ENCODE results near the gene APPL2.

Gene APPL2

DNA sequence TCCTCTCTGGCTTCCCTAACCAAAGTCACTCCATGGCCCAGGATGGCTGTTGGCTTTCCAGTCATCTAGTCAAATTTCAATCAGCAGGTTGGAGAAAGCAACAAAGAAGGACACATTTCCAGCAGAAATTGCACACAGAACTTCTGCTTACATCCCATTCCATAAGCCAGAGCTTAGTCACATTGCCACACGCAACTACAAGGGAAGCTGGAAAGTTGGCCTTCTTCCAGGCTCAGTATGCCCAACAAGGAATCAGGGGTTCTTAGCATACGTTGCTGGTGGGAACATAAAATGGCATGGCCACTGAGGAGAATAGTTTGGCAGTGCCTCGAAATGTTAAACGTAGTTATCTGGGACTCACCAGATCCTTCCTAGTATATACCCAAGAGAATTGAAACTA lies 9.3 kb upstream of the APPL2 start:
- TF ChIP-seq OSR1 (CRISPR knock-in tag; IDR thresholded peaks at IDR 0.05): no peak
- TF ChIP-seq ZC3H10 (CRISPR knock-in tag; IDR thresholded peaks at IDR 0.05): no peak
- TF ChIP-seq ARNTL (CRISPR knock-in tag; IDR thresholded peaks at IDR 0.05; ENCODE audit: borderline replicate concordance, low read depth): no peak
- TF ChIP-seq ESRRG (CRISPR knock-in tag; IDR thresholded peaks at IDR 0.05): no peak

DNA sequence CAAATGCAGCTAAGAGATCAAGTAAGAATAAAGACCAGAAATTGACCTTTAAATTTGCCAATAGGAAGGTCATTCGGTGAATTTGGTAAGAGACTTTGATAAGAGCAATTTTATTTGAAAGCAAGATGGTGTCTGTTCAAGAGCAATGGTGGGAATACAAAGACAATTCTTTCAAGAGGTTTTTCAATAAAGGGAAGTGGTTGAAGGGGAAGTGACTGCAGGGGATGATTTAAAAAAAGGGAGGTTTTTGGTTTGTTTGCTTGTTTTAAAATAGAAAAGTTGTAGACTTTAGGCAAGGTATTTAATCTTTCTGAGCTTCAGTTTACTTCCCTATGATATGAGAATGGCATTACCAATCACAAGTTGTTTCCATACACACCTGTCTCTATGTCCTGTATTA lies 4.3 kb upstream of the APPL2 start:
- no peak for TF ChIP-seq PPARA (CRISPR knock-in tag; IDR thresholded peaks at IDR 0.05; ENCODE audit: borderline replicate concordance)
- no peak for ATAC-seq

More for the DNA sequence above, 9.3 kb upstream of the APPL2 start:
- ATAC-seq: no peak

DNA sequence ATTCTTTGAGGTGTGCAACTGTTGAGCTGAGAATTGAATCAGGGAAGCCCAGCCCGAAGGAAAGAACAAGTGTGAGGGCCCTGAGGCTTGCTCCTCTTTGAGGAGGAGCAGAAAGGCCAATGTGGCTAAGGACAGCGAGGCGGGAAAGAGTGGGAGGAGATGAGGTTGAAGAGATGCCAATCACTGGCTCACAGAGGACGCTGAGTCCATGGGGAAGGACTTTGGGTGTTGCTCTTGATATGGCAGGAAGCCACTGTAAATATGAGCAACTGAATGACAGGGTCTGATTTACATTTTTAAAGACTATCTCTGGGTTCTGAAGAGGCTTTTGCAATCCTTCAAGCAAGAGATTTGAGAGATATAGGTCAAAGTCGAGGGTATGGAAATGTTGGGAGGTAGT lies 3.3 kb upstream of the APPL2 start:
- no peak for TF ChIP-seq ZNF565 (CRISPR knock-in tag; conservative IDR thresholded peaks at IDR 0.05; ENCODE audit: low read depth)
- TF ChIP-seq ARNTL (CRISPR knock-in tag; IDR thresholded peaks at IDR 0.05; ENCODE audit: borderline replicate concordance, low read depth): no peak
- no peak for TF ChIP-seq RARB (CRISPR knock-in tag; IDR thresholded peaks at IDR 0.05)
- TF ChIP-seq PPARA (CRISPR knock-in tag; IDR thresholded peaks at IDR 0.05; ENCODE audit: borderline replicate concordance): no peak
- TF ChIP-seq, protein P1, sequence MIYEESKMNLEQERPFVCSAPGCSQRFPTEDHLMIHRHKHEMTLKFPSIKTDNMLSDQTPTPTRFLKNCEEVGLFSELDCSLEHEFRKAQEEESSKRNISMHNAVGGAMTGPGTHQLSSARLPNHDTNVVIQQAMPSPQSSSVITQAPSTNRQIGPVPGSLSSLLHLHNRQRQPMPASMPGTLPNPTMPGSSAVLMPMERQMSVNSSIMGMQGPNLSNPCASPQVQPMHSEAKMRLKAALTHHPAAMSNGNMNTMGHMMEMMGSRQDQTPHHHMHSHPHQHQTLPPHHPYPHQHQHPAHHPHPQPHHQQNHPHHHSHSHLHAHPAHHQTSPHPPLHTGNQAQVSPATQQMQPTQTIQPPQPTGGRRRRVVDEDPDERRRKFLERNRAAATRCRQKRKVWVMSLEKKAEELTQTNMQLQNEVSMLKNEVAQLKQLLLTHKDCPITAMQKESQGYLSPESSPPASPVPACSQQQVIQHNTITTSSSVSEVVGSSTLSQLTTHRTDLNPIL (CRISPR knock-in tag; IDR thresholded peaks at IDR 0.05; ENCODE audit: low read depth): no peak
- no peak for TF ChIP-seq ISL1 (CRISPR knock-in tag; IDR thresholded peaks at IDR 0.05)
- TF ChIP-seq ZNF70 (CRISPR knock-in tag; IDR thresholded peaks at IDR 0.05): no peak
- TF ChIP-seq BACH2 (CRISPR knock-in tag; IDR thresholded peaks at IDR 0.05; ENCODE audit: borderline replicate concordance): no peak
- TF ChIP-seq TCF4 (CRISPR knock-in tag; IDR thresholded peaks at IDR 0.05; ENCODE audit: borderline replicate concordance): no peak
- TF ChIP-seq, protein P2, sequence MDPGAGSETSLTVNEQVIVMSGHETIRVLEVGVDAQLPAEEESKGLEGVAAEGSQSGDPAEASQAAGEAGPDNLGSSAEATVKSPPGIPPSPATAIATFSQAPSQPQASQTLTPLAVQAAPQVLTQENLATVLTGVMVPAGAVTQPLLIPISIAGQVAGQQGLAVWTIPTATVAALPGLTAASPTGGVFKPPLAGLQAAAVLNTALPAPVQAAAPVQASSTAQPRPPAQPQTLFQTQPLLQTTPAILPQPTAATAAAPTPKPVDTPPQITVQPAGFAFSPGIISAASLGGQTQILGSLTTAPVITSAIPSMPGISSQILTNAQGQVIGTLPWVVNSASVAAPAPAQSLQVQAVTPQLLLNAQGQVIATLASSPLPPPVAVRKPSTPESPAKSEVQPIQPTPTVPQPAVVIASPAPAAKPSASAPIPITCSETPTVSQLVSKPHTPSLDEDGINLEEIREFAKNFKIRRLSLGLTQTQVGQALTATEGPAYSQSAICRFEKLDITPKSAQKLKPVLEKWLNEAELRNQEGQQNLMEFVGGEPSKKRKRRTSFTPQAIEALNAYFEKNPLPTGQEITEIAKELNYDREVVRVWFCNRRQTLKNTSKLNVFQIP (CRISPR knock-in tag; IDR thresholded peaks at IDR 0.05; ENCODE audit: borderline replicate concordance, low read depth): no peak
- no peak for TF ChIP-seq CSDC2 (CRISPR knock-in tag; IDR thresholded peaks at IDR 0.05)
- no peak for TF ChIP-seq ZFP3 (CRISPR knock-in tag; IDR thresholded peaks at IDR 0.05)
- no peak for ATAC-seq

DNA sequence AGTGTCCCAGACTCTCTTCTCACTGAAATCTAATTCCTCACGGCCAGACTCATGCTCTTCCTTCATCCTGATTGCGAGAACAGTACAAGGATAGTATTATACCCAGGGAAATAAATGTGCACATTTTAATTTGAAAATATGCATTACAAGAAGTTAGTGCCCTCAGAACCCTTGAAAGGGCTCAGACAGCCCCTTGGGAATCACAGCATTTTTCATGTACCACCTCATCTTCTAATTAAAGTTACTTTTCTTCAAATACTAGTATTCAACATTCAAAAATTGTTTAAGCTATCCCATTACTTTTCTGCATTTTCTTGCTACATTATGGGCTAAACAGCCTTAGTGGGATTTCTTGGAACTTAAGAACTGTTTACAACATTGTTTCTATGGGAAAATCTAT lies 1.7 kb upstream of the APPL2 start:
- TF ChIP-seq ESRRG (CRISPR knock-in tag; IDR thresholded peaks at IDR 0.05): no peak
- TF ChIP-seq, protein P1 (CRISPR knock-in tag; IDR thresholded peaks at IDR 0.05; ENCODE audit: low read depth): no peak
- TF ChIP-seq TCF4 (CRISPR knock-in tag; IDR thresholded peaks at IDR 0.05; ENCODE audit: borderline replicate concordance): no peak
- no peak for TF ChIP-seq ISL1 (CRISPR knock-in tag; IDR thresholded peaks at IDR 0.05)
- no peak for TF ChIP-seq ZNF565 (CRISPR knock-in tag; conservative IDR thresholded peaks at IDR 0.05; ENCODE audit: low read depth)
- no peak for TF ChIP-seq PPARA (CRISPR knock-in tag; IDR thresholded peaks at IDR 0.05; ENCODE audit: borderline replicate concordance)
- TF ChIP-seq ZC3H10 (CRISPR knock-in tag; IDR thresholded peaks at IDR 0.05): no peak
- no peak for TF ChIP-seq SNAI2 (CRISPR knock-in tag; IDR thresholded peaks at IDR 0.05)
- TF ChIP-seq, protein P3, sequence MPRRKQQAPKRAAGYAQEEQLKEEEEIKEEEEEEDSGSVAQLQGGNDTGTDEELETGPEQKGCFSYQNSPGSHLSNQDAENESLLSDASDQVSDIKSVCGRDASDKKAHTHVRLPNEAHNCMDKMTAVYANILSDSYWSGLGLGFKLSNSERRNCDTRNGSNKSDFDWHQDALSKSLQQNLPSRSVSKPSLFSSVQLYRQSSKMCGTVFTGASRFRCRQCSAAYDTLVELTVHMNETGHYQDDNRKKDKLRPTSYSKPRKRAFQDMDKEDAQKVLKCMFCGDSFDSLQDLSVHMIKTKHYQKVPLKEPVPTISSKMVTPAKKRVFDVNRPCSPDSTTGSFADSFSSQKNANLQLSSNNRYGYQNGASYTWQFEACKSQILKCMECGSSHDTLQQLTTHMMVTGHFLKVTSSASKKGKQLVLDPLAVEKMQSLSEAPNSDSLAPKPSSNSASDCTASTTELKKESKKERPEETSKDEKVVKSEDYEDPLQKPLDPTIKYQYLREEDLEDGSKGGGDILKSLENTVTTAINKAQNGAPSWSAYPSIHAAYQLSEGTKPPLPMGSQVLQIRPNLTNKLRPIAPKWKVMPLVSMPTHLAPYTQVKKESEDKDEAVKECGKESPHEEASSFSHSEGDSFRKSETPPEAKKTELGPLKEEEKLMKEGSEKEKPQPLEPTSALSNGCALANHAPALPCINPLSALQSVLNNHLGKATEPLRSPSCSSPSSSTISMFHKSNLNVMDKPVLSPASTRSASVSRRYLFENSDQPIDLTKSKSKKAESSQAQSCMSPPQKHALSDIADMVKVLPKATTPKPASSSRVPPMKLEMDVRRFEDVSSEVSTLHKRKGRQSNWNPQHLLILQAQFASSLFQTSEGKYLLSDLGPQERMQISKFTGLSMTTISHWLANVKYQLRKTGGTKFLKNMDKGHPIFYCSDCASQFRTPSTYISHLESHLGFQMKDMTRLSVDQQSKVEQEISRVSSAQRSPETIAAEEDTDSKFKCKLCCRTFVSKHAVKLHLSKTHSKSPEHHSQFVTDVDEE (CRISPR knock-in tag; IDR thresholded peaks at IDR 0.05): no peak
- no peak for TF ChIP-seq ZFP30 (CRISPR knock-in tag; IDR thresholded peaks at IDR 0.05)
- TF ChIP-seq OSR1 (CRISPR knock-in tag; IDR thresholded peaks at IDR 0.05): no peak
- TF ChIP-seq, protein P4, sequence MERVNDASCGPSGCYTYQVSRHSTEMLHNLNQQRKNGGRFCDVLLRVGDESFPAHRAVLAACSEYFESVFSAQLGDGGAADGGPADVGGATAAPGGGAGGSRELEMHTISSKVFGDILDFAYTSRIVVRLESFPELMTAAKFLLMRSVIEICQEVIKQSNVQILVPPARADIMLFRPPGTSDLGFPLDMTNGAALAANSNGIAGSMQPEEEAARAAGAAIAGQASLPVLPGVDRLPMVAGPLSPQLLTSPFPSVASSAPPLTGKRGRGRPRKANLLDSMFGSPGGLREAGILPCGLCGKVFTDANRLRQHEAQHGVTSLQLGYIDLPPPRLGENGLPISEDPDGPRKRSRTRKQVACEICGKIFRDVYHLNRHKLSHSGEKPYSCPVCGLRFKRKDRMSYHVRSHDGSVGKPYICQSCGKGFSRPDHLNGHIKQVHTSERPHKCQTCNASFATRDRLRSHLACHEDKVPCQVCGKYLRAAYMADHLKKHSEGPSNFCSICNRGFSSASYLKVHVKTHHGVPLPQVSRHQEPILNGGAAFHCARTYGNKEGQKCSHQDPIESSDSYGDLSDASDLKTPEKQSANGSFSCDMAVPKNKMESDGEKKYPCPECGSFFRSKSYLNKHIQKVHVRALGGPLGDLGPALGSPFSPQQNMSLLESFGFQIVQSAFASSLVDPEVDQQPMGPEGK (CRISPR knock-in tag; IDR thresholded peaks at IDR 0.05; ENCODE audit: borderline replicate concordance): no peak
- no peak for TF ChIP-seq GLIS3 (CRISPR knock-in tag; IDR thresholded peaks at IDR 0.05)
- TF ChIP-seq, protein P2 (CRISPR knock-in tag; IDR thresholded peaks at IDR 0.05; ENCODE audit: borderline replicate concordance, low read depth): no peak
- no peak for TF ChIP-seq ZFP3 (CRISPR knock-in tag; IDR thresholded peaks at IDR 0.05)
- TF ChIP-seq BACH2 (CRISPR knock-in tag; IDR thresholded peaks at IDR 0.05; ENCODE audit: borderline replicate concordance): no peak
- TF ChIP-seq, protein P5, sequence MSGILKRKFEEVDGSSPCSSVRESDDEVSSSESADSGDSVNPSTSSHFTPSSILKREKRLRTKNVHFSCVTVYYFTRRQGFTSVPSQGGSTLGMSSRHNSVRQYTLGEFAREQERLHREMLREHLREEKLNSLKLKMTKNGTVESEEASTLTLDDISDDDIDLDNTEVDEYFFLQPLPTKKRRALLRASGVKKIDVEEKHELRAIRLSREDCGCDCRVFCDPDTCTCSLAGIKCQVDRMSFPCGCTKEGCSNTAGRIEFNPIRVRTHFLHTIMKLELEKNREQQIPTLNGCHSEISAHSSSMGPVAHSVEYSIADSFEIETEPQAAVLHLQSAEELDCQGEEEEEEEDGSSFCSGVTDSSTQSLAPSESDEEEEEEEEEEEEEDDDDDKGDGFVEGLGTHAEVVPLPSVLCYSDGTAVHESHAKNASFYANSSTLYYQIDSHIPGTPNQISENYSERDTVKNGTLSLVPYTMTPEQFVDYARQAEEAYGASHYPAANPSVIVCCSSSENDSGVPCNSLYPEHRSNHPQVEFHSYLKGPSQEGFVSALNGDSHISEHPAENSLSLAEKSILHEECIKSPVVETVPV (CRISPR knock-in tag; IDR thresholded peaks at IDR 0.05): no peak
- no peak for ATAC-seq
